ENCODE results near the gene CNGB1.
"Not testable (repeated sequence)": the region's sequence is repeated elsewhere in the genome, so short reads cannot be mapped to it uniquely, and the experiment has no call there.

CNGB1 gene

DNA sequence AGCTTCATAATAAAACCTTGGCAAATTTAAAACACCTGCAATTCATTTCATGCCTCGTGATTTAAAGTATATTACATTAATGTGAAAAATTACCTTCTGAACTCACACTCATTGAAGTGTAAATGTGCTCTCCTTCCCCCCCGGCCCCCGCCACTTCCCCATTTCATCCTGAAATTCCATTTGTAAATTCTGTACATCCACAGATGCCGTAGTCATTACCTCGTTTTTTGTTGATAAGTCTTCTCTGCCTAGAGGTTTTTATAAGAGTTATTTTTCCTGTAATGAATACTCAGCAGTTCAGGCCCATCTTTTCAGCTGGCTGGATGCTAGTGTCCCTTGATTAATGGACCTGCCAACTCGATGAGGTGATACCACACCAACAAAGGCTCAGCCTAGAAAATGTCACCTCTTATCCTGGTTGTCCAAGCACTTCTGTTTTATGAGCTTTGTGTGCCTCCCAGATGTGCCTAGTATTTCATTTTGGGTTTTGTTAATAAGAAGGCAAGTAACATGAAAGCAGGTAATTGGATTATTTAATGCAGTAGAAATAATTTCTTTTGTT is 103.8 kb downstream of the CNGB1 start:
- in situ Hi-C loops (cut with MboI; ENCODE audit: low sequenced_read_pairs) = no loop called here

DNA sequence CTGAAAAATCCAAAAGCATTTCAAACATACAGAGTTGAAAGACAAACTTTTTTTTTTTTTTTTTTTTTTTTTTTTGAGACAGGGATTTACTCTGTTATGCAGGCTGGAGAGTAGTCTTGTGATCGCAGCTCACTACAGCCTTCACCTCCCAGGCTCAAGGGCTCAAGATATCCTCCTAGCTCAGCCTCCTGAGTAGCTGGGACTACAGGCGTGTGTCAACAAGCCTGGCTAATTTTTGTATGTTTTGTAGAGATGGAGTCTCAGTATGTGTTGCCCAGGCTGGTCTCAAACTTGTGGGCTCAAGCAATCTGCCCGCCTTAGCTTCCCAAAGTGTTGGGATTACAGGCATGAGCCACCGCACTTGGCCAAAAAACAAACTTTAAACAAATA is 104.4 kb downstream of the CNGB1 start:
- in situ Hi-C loops (cut with MboI; ENCODE audit: low sequenced_read_pairs) = no loop called here

DNA sequence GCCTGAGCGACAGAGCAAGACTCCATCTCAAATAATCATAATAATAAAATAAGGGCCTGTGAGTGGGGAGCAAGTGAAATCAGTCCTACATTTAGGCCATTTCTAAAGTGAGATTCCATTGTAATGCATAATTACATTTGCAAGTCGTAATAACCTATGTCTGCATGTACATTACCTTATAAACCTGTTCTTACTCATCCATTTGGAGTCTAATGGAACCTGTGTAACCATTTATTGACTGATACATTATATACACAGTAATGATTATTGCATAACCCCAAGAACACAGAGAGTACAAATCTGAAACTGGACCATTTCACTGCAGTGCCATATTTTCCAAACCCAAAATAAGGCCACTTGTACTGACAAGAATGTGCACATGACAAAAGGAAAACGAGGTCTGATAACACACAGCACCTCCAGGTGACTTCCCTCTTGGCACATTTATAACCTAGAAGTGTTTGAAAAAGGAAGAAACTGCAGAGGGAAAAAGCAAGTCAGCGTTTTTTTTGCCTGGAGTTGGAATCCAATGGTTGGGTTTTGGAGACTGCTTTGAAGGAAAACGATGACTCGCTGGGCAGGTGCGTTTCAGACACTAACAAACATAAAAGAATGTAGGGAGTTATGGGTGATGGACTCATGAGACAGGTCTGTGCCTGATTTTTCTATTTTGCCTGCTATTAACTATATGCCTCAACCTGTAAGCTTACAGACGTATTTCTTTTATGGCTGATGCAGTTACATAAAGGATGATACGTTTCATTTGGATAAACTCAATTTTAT is 105.0 kb downstream of the CNGB1 start:
- in situ Hi-C loops (cut with MboI; ENCODE audit: low sequenced_read_pairs) = no loop called here

DNA sequence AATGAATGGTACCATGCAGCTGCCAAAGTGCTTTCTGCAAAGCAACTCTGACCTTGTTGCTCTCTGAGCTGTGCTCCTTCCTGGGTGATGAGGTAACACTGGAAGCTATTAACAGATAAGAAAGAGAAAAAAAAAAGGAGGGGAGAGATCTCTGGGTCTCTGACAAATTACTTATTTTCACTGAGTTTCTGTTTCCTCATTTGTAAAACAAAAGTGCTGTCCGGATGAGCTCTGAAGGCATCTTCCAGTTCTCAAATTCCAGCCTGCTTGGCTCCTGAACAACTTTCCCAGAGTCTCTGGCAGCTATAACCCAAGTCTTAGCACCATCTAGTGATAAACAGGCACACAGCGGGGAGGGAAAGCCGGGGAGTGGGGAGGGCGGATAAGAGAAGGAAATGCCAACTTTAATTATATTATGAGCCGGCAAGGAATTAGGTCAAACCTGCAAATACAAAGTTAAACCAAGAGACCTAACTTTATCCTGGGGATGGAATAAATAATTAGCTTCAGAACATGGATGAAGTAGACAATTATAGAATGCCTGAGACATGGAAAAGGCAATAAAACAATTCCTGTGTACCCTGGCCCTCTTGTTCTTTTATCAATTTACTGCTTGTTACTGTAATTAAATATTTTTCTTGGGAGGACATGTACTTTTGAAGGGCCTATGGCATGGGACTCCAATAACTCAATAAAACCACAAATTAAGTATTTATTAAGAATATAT is 107.3 kb downstream of the CNGB1 start:
- in situ Hi-C loops (cut with MboI; ENCODE audit: low sequenced_read_pairs) = no loop called here

DNA sequence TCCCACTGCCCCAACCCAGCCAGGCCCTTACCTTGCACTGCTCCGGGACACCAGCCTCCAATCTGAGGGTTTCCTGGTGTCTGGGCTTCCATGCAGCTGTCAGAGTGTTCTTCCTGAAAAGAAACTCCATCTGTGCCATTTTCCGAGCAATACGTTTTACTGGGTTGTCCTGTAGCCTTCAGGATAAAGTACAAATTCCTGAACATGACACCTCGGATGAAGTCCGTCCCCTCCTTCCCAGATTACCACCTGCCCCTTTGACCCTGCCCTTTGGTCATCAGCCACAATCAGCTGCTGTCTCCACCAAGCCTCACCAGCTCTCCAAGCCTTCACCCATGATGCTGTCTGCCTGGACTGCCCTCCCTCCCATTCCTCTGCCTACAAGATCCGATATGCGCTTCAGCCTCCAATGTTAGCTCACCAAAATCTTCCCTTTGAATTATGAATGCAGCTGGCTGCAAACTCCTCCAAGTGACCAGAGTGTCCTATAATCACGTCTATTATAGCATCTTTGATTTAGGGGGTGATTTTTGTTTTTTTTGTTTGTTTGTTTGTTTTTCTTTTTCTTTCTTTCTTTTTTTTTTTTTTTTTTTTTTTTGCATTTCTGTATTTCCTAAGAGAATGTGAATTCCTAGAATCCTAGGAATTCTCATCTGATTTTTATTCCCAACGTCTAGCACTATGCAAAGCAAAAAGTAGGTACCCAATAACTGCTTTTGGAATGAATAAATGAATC is 108.1 kb downstream of the CNGB1 start:
- in situ Hi-C loops (cut with MboI; ENCODE audit: low sequenced_read_pairs) = no loop called here

DNA sequence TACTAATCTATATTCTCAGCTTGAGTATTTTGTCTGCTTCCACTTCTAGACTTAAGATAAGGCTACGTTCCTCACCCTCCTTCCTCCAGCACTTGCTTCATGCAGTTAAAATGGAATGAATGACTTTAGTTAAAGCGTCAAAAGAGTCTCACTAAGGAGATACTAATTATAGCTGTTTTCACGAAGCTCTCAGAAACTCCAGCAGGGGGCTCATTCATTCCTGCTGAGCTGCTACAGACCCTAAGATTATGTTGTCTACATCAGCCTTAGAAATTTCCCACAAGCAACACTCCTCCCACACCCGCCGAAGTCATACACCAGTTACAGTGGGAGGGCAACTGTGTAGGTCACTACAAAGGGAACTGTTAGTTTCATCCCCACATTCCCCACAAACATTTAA is 111.6 kb downstream of the CNGB1 start:
- in situ Hi-C loops (cut with MboI; ENCODE audit: low sequenced_read_pairs) = no loop called here

DNA sequence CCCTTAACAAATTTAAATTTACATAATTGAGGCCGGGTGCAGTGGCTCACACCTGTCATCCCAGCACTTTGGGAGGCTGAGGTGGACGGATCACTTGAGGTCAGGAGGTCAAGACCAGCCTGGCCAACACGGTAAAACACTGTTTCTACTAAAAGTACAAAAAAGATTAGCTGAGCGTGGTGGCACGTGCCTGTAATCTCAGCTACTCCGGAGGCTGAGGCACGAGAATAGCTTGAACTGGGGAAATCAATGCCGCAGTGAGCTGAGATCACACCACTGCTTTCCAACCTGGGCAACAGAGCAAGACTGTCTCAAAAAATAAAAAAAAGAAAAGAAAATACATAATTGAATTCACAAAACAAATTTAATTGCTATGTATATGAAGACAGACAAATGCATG is 112.3 kb downstream of the CNGB1 start:
- in situ Hi-C loops (cut with MboI; ENCODE audit: low sequenced_read_pairs) = no loop called here

DNA sequence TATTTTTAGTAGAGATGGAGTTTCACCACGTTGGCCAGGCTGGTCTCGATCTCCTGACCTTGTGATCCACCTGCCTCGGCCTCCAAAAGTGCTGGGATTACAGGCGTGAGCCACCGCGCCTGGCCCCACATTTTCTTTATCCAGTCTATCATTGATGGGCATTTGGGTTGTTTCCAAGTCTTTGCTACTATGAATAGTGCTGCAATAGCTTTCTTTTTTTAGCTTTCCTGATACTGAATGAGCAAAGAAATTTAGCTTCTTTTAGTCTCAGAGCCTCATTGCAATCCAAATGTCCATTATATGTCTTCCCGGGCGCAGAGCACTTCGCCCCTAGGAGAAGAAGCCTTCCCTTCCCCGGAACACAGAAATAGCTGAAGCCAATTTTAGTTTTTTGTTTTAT is 112.9 kb downstream of the CNGB1 start:
- in situ Hi-C loops (cut with MboI; ENCODE audit: low sequenced_read_pairs) = not testable (repeated sequence)

DNA sequence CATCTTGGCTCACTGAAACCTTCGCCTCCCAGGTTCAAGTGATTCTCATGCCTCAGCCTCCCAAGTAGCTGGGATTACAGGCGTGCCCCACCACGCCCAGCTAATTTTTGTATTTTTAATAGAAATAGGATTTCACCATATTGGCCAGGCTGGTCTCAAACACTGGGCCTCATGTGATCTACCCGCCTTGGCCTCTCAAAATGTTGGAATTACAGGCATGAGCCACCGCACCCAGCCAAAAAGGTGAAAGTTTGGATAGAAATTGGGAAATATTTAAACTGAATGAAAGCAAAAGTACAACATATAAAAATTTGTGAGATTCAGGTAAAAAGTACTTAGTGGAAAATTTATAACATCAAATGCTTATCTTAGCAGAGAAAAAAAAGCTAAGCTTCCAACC is 115.7 kb downstream of the CNGB1 start:
- in situ Hi-C loops (cut with MboI; ENCODE audit: low sequenced_read_pairs) = no loop called here

DNA sequence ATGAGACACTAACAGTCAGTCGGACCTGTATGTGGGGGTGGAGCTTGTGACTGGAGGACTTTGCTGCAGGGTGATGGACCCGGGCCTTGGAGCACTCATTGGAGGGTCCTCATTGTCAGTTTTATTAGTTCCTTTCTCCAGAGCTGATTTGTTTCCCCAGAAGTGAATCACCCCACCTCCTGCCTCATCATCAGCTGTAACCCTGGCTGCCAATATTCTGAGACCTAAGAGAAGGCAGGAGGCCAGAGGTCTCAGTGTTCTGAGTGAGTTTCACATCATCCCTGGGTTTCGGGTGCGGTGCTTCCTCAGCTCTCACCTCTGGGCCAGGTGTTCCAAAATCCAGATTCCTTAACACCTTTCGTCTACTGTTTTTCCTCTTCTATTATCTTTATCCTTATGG is 118.7 kb downstream of the CNGB1 start:
- in situ Hi-C loops (cut with MboI; ENCODE audit: low sequenced_read_pairs) = no loop called here

DNA sequence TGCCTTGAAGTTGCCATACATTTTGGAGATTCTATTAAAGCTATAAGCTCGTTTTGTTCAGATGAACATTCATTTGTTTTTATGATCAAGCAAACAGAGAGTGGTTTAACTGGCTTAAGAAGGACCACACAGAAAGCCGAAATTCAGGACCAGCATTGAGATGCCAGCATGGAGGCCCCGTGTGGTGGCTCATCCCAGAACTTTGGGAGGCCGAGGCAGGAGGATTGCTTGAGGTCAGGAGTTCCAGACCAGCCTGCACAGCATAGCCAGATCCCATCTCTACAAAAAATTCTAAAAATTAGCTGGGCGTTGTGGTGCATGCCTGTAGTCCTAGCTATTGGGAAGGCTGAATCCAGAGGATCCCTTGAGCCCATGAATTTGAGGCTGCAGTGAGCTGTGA is 122.7 kb downstream of the CNGB1 start:
- in situ Hi-C loops (cut with MboI; ENCODE audit: low sequenced_read_pairs) = no loop called here

DNA sequence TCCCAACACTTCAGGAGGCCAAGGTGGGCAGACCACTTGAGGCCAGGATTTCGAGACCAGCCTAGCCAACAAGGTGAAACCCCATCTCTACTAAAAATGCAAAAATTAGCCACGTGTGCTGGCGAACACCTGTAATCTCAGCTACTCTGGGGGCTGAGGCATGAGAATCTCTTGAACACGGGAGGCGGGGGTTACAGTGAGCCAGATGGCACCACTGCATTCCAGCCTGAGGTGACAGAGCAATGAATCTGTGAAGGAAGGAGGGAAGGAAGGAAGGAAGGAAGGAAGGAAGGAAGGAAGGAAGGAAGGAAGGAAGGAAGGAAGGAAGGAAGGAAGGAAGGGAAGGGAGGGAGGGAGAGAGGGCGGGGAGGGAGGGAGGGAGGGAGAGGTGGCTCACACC is 124.0 kb downstream of the CNGB1 start:
- in situ Hi-C loops (cut with MboI; ENCODE audit: low sequenced_read_pairs) = not testable (repeated sequence)

DNA sequence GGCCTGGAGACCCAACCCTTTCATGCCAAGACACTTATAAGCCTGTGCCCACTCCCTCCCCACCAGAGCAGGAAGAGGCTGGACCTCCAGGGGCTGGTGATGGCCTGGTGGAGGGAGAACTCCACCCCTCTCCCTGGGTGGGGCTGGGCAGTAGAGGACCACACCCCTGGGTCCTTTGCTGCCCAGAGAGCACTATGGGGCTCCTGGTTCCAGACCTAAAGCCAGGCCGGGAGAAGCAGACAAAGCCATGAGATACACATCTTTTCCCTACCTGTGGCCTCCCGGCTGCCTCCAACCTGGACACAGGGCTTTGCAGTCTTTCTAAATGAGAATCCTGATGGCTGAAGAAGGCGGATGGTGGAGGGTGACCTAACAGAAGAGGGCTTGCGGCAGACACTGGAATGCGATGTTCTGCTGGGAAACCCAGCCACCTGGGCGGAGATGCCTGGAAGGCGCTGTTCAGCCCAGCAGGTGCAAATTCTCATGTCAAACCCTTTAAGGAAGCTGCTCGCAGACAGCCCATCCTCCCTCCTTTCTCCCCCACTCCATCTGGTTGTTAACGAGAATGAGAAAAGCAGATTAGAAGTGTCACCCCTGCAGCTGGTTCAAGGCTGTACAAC is 124.7 kb downstream of the CNGB1 start:
- in situ Hi-C loops (cut with MboI; ENCODE audit: low sequenced_read_pairs) = no loop called here

DNA sequence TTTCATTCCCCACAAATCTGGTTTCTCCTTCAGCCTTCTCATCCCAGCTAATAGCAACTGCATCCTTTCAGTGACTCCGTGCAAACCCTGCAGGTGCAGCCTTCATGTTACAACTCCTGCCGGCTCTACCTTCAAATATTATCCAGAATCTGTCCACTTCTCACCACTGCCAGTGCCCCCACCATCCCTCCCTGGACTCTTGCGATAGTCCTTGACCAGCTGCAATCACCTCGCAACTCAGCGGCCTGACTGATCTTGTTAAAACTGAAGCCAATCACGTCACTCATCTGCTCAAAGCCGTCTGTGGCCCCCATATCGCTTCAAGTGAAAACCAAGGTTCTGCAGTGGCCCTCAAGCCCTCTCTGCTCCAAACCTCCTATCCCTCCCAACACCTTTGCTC is 125.8 kb downstream of the CNGB1 start:
- in situ Hi-C loops (cut with MboI; ENCODE audit: low sequenced_read_pairs) = no loop called here

DNA sequence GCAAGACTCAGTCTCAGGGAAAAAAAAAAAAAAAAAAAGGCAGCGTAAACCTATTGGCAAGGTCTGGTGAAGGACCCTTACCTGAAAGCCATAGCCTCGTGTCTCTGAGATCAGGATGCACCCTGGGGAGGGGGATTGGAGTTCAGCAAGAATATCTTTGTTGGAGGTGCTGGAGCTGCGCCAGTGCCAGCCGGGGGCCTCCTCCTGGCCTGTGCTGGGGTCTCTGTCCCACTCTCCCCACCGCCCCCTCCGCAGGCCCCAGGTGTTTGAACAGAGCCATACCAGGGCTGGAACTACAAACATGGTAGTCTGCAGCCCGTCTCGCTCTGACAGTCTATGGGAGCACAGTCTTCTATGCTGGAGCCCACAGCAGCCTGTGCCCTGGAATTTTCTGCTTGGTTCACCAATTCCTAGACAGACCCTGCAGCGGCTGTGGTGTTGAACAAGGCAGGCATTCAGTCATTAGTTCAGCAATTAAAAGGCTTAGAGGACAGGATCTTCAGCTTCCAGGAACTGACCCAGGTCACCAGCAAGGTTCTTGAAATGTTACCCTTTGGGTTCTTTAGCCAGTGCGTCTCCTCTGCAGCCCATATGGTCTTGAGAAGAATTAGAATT is 126.4 kb downstream of the CNGB1 start:
- in situ Hi-C loops (cut with MboI; ENCODE audit: low sequenced_read_pairs) = no loop called here

DNA sequence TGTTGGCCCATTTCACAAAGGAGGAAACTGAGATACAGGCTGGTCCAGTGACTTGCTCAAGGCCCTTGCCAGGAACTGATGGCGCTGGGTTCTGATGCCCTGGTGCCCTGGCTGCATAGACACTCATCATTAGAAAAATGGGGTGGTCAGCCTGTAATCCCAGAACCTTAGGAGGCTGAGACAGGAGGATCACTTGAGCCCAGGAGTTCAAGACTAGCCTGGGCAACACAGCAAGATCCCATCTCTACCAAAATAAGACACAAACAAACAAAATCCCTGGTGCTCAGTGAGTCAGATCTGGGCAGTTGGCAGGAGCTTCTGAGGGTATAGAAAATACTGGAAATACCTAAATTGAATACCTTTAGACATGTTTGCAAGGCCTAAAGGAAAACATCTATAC is 127.5 kb downstream of the CNGB1 start:
- in situ Hi-C loops (cut with MboI; ENCODE audit: low sequenced_read_pairs) = no loop called here

DNA sequence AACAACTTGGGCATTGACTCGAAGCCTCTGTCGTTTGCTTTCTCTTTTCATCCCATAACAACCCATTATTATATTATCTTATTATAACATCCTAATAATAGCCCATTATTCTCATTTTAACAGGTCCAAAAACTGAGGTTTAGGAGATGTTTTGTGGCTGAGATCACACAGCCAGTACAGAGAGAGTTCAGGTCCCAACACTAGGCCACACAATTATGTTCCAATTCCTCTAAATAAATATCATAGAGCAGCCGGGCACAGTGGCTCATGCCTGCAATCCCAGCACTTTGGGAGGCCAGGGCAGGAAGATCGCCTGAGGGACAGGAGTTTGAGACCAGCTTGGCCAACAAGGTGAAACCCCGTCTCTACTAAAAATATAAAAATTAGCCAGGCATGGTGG is 128.3 kb downstream of the CNGB1 start:
- in situ Hi-C loops (cut with MboI; ENCODE audit: low sequenced_read_pairs) = no loop called here

DNA sequence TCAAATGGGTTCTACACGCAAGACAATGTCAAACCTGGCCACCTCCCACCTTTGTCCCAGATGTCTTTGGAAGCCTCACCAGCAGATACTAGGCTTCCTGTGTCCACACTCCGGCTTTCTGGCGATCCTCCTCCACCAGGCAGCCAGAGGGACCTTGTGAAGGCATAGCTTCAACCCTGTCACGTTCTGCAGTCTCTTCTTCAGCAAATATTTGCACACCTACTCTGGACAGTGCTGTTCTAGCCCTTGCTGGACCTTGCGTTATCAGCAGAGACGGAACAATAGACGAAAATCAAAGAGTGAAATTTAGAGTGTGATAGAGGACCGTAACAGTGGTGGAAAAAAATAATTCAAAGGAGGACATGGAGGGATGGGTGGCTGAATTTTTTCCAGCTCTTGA is 130.1 kb downstream of the CNGB1 start:
- in situ Hi-C loops (cut with MboI; ENCODE audit: low sequenced_read_pairs) = no loop called here

DNA sequence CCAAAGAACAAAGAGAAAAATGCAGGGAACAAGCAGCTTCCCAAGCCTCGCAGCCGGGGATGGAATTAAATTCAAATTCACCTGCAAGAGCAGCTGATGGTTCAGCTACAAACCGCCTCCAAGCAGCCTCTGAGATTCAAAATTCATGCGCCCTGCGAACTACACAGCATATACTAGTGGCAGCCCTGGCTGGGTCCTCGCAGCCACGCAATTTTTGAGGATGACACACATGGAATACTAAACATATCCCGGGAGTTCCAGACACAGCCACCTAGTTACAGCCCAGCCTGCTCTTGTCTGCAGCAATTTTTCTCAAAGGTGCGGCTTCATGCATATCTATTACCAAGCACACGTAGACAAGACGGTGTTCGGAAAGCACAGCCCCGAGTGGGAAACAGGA is 132.8 kb downstream of the CNGB1 start:
- in situ Hi-C loops (cut with MboI; ENCODE audit: low sequenced_read_pairs) = no loop called here

DNA sequence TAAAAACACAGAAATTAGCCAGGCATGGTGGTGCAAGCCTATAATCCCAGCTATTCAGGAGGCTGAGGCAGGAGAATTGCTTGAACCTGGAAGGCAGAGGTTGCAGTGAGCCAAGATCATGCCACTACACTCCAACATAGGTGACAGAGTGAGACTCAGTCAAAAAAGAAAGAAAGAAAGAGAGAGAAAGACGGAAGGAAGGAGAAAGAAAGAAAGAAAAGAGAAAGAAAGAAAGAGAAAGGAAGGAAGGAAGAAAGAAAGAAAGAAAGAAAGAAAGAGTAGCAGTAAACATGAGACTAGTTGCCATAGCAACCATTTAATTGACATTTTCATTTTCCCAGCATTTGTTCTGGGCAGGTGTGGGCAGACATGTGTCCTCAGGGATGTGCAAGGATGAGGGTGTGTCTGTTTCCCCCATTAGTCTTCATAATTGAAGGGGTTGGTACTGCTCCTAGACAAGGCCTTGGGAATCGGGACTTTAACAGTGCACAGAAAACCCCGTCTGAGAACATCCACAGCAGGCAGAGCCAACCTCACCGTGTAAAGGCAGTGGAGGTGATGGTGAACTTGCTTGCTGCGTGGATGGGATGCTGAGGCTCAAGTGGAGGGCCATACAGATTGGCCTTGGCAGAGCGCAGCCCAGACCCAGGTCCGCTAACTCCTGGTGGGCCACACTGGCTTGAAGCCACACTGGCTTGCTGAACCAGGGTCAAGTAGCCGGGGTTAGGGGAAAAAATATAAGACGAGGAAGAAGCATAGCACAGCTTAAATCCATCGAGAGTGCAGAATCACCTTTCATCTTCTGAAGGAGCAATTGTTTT is 133.4 kb downstream of the CNGB1 start:
- in situ Hi-C loops (cut with MboI; ENCODE audit: low sequenced_read_pairs) = no loop called here
